ENCODE results near the gene FAM161B.

The FAM161B gene

GRCh38 chr14:73887694-73888459, 62.0 kb downstream of the FAM161B start:
- DNase-seq (ENCODE audit: low read depth) = peak; percentile 7
- TF ChIP-seq, protein P1, sequence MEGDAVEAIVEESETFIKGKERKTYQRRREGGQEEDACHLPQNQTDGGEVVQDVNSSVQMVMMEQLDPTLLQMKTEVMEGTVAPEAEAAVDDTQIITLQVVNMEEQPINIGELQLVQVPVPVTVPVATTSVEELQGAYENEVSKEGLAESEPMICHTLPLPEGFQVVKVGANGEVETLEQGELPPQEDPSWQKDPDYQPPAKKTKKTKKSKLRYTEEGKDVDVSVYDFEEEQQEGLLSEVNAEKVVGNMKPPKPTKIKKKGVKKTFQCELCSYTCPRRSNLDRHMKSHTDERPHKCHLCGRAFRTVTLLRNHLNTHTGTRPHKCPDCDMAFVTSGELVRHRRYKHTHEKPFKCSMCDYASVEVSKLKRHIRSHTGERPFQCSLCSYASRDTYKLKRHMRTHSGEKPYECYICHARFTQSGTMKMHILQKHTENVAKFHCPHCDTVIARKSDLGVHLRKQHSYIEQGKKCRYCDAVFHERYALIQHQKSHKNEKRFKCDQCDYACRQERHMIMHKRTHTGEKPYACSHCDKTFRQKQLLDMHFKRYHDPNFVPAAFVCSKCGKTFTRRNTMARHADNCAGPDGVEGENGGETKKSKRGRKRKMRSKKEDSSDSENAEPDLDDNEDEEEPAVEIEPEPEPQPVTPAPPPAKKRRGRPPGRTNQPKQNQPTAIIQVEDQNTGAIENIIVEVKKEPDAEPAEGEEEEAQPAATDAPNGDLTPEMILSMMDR (IDR thresholded peaks at IDR 0.05; ENCODE audit: insufficient read depth, low read depth, low read length, missing control alignments) = no peak
- peak overlapping the region; percentile 79 for H3K4me3 ChIP-seq (ENCODE audit: low read length)

GRCh38 chr14:73887318-73887616, 62.6 kb downstream of the FAM161B start:
- H3K4me3 ChIP-seq (ENCODE audit: low read length) = peak overlapping the region; percentile 79
- TF ChIP-seq, protein P1 (IDR thresholded peaks at IDR 0.05; ENCODE audit: insufficient read depth, low read depth, low read length, missing control alignments) = no peak
- peak; percentile 4 for DNase-seq (ENCODE audit: low read depth)

DNA sequence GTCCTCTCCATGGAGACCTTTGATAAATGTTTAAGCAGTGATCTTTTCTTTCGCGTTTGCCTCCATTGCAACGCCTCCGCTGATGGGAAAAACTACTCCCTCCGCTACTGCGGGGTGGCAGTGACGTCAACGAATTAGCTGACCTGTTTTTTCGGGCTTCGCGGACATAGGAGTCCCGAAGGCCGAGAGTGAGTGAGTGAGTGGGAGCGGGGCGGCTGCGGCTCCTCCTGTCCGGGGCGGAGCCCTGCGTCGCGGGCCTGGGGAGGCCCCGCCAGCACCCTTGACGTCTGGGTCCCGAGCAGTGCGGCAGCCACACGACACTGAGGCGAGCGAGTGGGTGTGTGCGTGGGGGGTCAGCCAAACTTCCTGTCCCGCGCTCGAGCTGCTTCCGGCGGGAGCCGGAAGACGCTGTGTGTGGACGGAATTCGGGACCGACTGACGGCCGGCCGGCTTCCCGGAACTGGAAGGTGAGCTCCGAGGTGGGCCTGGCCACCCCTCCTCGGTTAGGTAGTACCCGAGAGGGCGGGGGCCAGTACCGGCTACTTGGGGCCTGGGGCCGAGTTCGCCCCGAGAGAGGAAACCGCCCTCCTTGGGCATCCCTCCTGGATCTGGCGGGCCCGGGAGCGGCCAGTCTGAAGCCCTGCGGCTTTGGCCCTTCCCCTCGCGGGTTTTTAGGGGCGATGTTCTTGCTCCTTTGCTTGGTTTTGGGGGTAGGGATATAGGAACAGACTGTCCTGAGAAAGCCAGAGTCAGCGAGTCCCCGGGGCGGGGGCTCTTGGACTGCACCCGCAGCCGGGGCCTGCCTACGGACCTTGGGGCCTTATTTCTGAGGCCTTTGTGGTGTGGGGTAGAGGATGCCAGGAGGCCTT, 63.2 kb downstream of the FAM161B start, which contains the start of gene ZNF410:
Gene ZNF410 (plus strand): TSS at position 411 of the 869 bp plus-strand sequence. CDS start 5,317 bp downstream, outside the sequence.
- TF ChIP-seq, protein P1 (IDR thresholded peaks at IDR 0.05; ENCODE audit: insufficient read depth, low read depth, low read length, missing control alignments) = no peak
- H3K4me3 ChIP-seq (ENCODE audit: low read length) = peak within 1 kb of the TSS; percentile 79
- DNase-seq (ENCODE audit: low read depth) = peak; percentile 97

DNA sequence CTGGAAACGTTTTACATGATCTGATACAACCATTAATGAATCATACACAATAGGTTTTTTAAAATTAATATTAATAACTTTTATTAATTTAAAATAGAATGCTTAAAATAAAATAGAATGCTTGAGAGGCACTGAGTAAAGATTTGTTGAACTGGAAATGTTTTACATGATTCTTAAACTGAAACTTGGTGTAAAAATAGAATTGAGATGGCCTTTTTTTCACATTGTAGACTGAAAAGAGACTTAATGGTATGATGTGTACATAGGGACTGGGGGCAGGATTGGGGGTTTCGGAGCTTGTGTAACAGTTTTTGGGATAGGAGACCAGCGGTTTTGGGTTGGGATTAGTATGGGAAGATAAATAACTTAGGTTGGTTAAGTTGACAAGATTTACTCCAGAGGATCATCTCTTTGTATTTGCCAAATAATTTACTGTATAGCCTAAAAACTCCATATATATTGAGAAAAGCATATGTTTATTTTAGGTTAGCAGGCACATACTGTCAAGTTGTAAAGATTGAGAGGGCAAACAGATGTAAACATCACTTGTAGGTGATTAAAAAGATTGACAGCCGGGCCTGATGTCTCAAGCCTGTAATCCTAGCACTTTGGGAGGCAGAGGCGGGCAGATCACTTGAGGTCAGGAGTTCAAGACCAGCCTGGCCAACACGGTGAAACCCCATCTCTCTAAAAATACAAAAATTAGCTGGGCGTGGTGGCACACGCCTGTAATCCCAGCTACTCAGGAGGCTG, 65.3 kb downstream of the FAM161B start:
- H3K4me3 ChIP-seq (ENCODE audit: low read length) = no peak overlapping the region
- no peak for DNase-seq (ENCODE audit: low read depth)
- TF ChIP-seq, protein P1 (IDR thresholded peaks at IDR 0.05; ENCODE audit: insufficient read depth, low read depth, low read length, missing control alignments) = no peak

All from epithelial cell of esophagus (primary cell).